HG03469 (cell line): ENCODE measurements around the gene PCSK5.

Source experiments
- ATAC-seq: cut with Tn5 transposase; IDR thresholded peaks from one replicate; pipeline ENCODE4 v1.9.1; 2021; ENCODE audit warnings: mild to moderate bottlenecking, moderate library complexity, moderate number of reproducible peaks; ENCODE audit not compliant: unreplicated experiment

Gene PCSK5

GRCh38 chr9:75918909-75919308 is 28.4 kb downstream of the PCSK5 start:
- ATAC-seq: no peak

- ATAC-seq: no peak
Measured at GRCh38 chr9:75921391-75922127, 31.1 kb downstream of the PCSK5 start.

GRCh38 chr9:75926385-75926784 is 35.9 kb downstream of the PCSK5 start:
- no peak for ATAC-seq

GRCh38 chr9:75927356-75927755 is 36.9 kb downstream of the PCSK5 start:
- no peak for ATAC-seq

- ATAC-seq: no peak
Measured at GRCh38 chr9:75930190-75930589, 39.7 kb downstream of the PCSK5 start.

GRCh38 chr9:75930730-75931321 is 40.4 kb downstream of the PCSK5 start:
- no peak for ATAC-seq

GRCh38 chr9:75933982-75934381 is 43.5 kb downstream of the PCSK5 start:
- ATAC-seq: no peak

GRCh38 chr9:75935591-75935990 is 45.1 kb downstream of the PCSK5 start:
- no peak for ATAC-seq

GRCh38 chr9:75937521-75938258 is 47.2 kb downstream of the PCSK5 start:
- ATAC-seq: no peak

- no peak for ATAC-seq
Measured at GRCh38 chr9:75938946-75939345, 48.5 kb downstream of the PCSK5 start.

GRCh38 chr9:75939536-75940111 is 49.2 kb downstream of the PCSK5 start:
- no peak for ATAC-seq

GRCh38 chr9:75941066-75941465 is 50.6 kb downstream of the PCSK5 start:
- no peak for ATAC-seq

- ATAC-seq: no peak
Measured at GRCh38 chr9:75941577-75942311, 51.3 kb downstream of the PCSK5 start.

GRCh38 chr9:75946766-75947165 is 56.3 kb downstream of the PCSK5 start:
- no peak for ATAC-seq

- no peak for ATAC-seq
Measured at GRCh38 chr9:75947233-75947632, 56.8 kb downstream of the PCSK5 start.

GRCh38 chr9:75950998-75951397 is 60.5 kb downstream of the PCSK5 start:
- no peak for ATAC-seq

- no peak for ATAC-seq
Measured at GRCh38 chr9:75953218-75953617, 62.7 kb downstream of the PCSK5 start.

- ATAC-seq: no peak
Measured at GRCh38 chr9:75956161-75956560, 65.7 kb downstream of the PCSK5 start.

GRCh38 chr9:75957116-75957515 is 66.6 kb downstream of the PCSK5 start:
- ATAC-seq: no peak

GRCh38 chr9:75958226-75958625 is 67.8 kb downstream of the PCSK5 start:
- ATAC-seq: no peak

- no peak for ATAC-seq
Measured at GRCh38 chr9:75960551-75960950, 70.1 kb downstream of the PCSK5 start.
